ENCODE measurements around the gene ORM2.
"Not testable (repeated sequence)": the region's sequence is repeated elsewhere in the genome, so short reads cannot be mapped to it uniquely, and the experiment has no call there.

ORM2 gene

GRCh38 chr9:114329625-114330022 lies at the start of gene ORM2:
ORM2 (plus strand) TSS chr9:114329869; CDS start chr9:114329905, 36 bp downstream.
- not testable (repeated sequence) for DNase-seq

- no peak for DNase-seq
Measured at GRCh38 chr9:114280636-114281472, 48.8 kb upstream of the ORM2 start.

GRCh38 chr9:114281473-114282103 lies 48.1 kb upstream of the ORM2 start:
- no peak for DNase-seq

GRCh38 chr9:114282104-114282485 lies 47.6 kb upstream of the ORM2 start:
- no peak for DNase-seq

GRCh38 chr9:114282507-114282906 lies 47.2 kb upstream of the ORM2 start:
- no peak for DNase-seq

- no peak for DNase-seq
Measured at GRCh38 chr9:114282926-114283325, 46.7 kb upstream of the ORM2 start.

GRCh38 chr9:114283551-114284111 lies 46.0 kb upstream of the ORM2 start:
- no peak for DNase-seq

GRCh38 chr9:114284316-114285060 lies 45.2 kb upstream of the ORM2 start:
- DNase-seq = no peak

GRCh38 chr9:114285166-114285867 lies 44.4 kb upstream of the ORM2 start:
- DNase-seq = no peak

GRCh38 chr9:114286146-114286679 lies 43.5 kb upstream of the ORM2 start:
- no peak for DNase-seq

GRCh38 chr9:114287001-114287762 lies 42.5 kb upstream of the ORM2 start:
- DNase-seq = peak; percentile 37 to 55

- DNase-seq = peak in 1 of 2 experiments; percentile 9
Measured at GRCh38 chr9:114287763-114288192, 41.9 kb upstream of the ORM2 start.

- DNase-seq = no peak
Measured at GRCh38 chr9:114288193-114289091, 41.2 kb upstream of the ORM2 start.

GRCh38 chr9:114289106-114289505 lies 40.6 kb upstream of the ORM2 start:
- no peak for DNase-seq

GRCh38 chr9:114289571-114290481 lies 39.8 kb upstream of the ORM2 start:
- no peak for DNase-seq

- DNase-seq = no peak
Measured at GRCh38 chr9:114290561-114290986, 39.1 kb upstream of the ORM2 start.

- peak; percentile 24 to 36 for DNase-seq
Measured at GRCh38 chr9:114291064-114291474, 38.6 kb upstream of the ORM2 start.

- no peak for DNase-seq
Measured at GRCh38 chr9:114291886-114292590, 37.6 kb upstream of the ORM2 start.

GRCh38 chr9:114294664-114295063 lies 35.0 kb upstream of the ORM2 start:
- no peak for DNase-seq
